Activated T-helper 17 cell treated with anti-CD3 and anti-CD28 coated beads, Interleukin-2, amount 50 U/mL, for 72 hours (primary cell): Measurements from ENCODE around the gene PCDHAC1. TPM values are rescaled to one million over a fixed set of nuclear protein-coding genes. Genes with fewer than 3 reads are reported as not detected.

ENCODE experiments used
- ATAC-seq: fragments of 150-1000 bp; cut with Tn5 transposase; replicated peaks from 2 replicates; pipeline ENCODE4 v1.10.0; 2021; ENCODE audit warnings: mild to moderate bottlenecking, moderate library complexity
- H3K27ac Mint-ChIP-seq: one replicate; pipeline ENCODE4 v1.8.0; 2022; ENCODE audit warnings: mixed read lengths
- H3K27me3 Mint-ChIP-seq: one replicate; pipeline ENCODE4 v1.8.0; 2022; ENCODE audit warnings: mixed read lengths
- H3K36me3 Mint-ChIP-seq: one replicate; pipeline ENCODE4 v1.8.0; 2022; ENCODE audit warnings: low read depth, mild to moderate bottlenecking, mixed read lengths
- H3K4me1 Mint-ChIP-seq: one replicate; pipeline ENCODE4 v1.8.0; 2022; ENCODE audit warnings: mixed read lengths
- H3K4me3 Mint-ChIP-seq: one replicate; pipeline ENCODE4 v1.8.0; 2022; ENCODE audit warnings: mild to moderate bottlenecking, mixed read lengths
- H3K9me3 Mint-ChIP-seq: one replicate; pipeline ENCODE4 v1.8.0; 2022; ENCODE audit warnings: mixed read lengths
- total RNA-seq, 2 donors: library from RNA; stranded (reverse); gene quantifications; one replicate each; pipeline ENCODE4 v1.2.3, GENCODE V29; 2022

The PCDHAC1 gene
- total RNA-seq, 2 donors from 2014 or later: not detected

DNA sequence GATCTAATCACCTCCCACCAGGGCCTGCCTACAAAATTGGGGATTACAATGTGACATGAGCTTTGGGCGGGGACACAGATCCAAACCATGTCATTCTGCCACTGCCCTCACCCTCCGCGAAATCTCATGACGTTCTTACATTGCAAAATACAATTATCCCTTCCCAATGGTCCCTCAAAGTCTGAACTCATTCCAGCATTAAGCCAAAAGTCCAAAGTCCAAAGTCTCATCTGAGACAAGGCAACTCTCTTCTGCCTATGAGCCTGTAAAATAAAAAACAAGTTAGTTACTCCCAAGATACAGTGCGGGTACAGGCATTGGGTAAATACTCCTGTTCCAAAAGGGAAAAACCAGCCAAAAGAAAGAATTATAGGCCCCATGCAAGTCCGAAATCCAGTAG lies 25.5 kb downstream of the PCDHAC1 start:
- Mint-ChIP-seq H3K9me3 (peaks cover 4% of the 10 kb centered on the region), H3K27ac (no peak overlapping the region), H3K27me3 (peaks cover 16% of the 10 kb centered on the region), H3K36me3 (no peaks in the 10 kb centered on the region), H3K4me3 (no peak overlapping the region), H3K4me1 (no peaks in the 10 kb centered on the region)
- ATAC-seq: no peak

DNA sequence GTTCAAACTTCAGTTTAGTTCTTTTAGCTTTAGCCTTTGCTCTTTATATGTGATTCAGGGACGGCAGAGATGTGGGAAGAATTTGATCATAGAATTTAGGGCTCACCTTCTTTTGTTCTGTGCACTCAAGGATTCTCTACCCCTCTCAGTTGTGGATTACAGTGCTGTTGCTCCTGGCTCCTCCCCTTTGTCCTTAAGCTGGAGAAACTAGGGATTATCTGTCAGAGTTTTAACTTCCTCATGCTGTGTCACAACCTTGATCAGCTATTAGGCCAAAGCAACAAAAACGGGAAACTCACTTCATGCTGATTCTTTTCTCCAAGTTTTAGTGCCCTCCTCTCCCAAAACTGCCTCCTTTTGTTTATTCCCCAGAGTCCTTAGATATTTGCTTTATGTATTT lies 27.1 kb downstream of the PCDHAC1 start:
- Mint-ChIP-seq H3K36me3 (no peaks in the 10 kb centered on the region), H3K4me1 (no peaks in the 10 kb centered on the region), H3K27me3 (peaks cover 16% of the 10 kb centered on the region), H3K4me3 (no peak overlapping the region), H3K27ac (no peak overlapping the region), H3K9me3 (peaks cover 3% of the 10 kb centered on the region)
- no peak for ATAC-seq

- H3K27me3 Mint-ChIP-seq: peaks cover 31% of the 10 kb centered on the region
- no peaks in the 10 kb centered on the region for H3K36me3 Mint-ChIP-seq
- no peak for ATAC-seq
- H3K27ac Mint-ChIP-seq: no peak overlapping the region
- no peaks in the 10 kb centered on the region for H3K4me1 Mint-ChIP-seq
- no peak overlapping the region for H3K4me3 Mint-ChIP-seq
- H3K9me3 Mint-ChIP-seq: no peaks in the 10 kb centered on the region
These were observed 36.1 kb downstream of the PCDHAC1 start for GRCh38 chr5:140962190-140962589.

GRCh38 chr5:140964356-140964755 lies 38.3 kb downstream of the PCDHAC1 start:
- no peak for ATAC-seq
- Mint-ChIP-seq H3K27me3 (peaks cover 36% of the 10 kb centered on the region), H3K4me3 (no peak overlapping the region), H3K9me3 (no peaks in the 10 kb centered on the region), H3K27ac (no peak overlapping the region), H3K36me3 (no peaks in the 10 kb centered on the region), H3K4me1 (no peaks in the 10 kb centered on the region)

- Mint-ChIP-seq H3K9me3 (no peaks in the 10 kb centered on the region), H3K27me3 (peaks cover 36% of the 10 kb centered on the region), H3K27ac (no peak overlapping the region), H3K4me3 (no peak overlapping the region), H3K36me3 (no peaks in the 10 kb centered on the region), H3K4me1 (no peaks in the 10 kb centered on the region)
- no peak for ATAC-seq
These were observed 39.8 kb downstream of the PCDHAC1 start for GRCh38 chr5:140965905-140966292.

DNA sequence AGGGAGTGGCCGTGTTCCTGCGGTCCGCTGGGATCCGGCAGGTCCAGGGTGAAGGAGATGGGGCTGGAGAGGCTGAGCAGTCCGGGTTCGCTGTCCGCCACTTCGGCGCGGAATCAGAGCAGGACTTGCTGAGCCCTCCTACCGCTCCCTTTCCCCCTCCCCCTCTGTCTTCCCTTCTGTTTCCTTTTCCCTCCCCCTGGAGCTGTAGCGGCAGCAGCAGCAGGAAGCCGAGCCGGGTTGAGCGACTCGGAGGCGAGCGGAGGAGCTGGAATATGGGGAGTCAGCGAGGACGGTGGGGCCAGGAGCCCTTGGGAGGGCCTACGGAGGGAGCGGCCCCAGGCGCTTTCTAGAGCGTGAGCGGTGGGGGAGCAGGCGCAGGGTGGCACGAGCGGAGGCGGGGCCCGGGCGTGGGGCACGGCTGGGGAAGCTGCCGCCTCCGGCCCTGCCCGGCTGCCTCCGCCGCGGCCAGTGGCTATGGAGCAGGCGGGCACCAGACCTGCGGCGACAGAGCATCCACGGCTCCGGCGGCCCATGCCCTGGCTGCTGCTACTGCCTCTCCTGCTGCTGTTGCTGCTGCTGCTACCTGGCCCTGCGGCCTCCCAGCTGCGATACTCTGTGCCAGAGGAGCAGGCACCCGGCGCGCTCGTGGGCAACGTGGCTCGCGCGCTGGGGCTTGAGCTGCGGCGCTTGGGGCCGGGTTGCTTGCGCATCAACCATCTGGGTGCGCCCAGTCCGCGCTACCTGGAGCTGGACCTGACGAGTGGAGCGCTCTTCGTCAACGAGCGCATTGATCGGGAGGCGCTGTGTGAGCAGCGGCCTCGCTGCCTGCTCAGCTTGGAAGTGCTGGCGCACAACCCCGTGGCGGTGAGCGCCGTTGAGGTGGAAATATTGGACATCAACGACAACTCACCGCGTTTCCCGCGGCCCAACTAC lies 40.5 kb downstream of the PCDHAC1 start, which contains the start of gene PCDHAC2:
TSS of gene PCDHAC2 (plus strand) at position 184 of the 933 bp plus-strand sequence. CDS start at position 475, 291 bp downstream.
- ATAC-seq: no peak
- H3K27me3 Mint-ChIP-seq: peaks cover 36% of the 10 kb centered on the region
- H3K4me3 Mint-ChIP-seq: no peak within 1 kb of the TSS
- no peaks in the 10 kb centered on the region for H3K36me3 Mint-ChIP-seq
- H3K4me1 Mint-ChIP-seq: no peaks in the 10 kb centered on the region
- H3K27ac Mint-ChIP-seq: no peak within 1 kb of the TSS
- no peaks in the 10 kb centered on the region for H3K9me3 Mint-ChIP-seq

- H3K27me3 Mint-ChIP-seq: peaks cover 35% of the 10 kb centered on the region
- no peak overlapping the region for H3K27ac Mint-ChIP-seq
- H3K4me1 Mint-ChIP-seq: no peaks in the 10 kb centered on the region
- no peak for ATAC-seq
- H3K4me3 Mint-ChIP-seq: no peak overlapping the region
- H3K36me3 Mint-ChIP-seq: no peaks in the 10 kb centered on the region
- no peaks in the 10 kb centered on the region for H3K9me3 Mint-ChIP-seq
These were observed 41.3 kb downstream of the PCDHAC1 start for GRCh38 chr5:140967226-140967893.

- Mint-ChIP-seq H3K4me1 (no peaks in the 10 kb centered on the region), H3K27ac (no peak overlapping the region), H3K9me3 (no peaks in the 10 kb centered on the region), H3K27me3 (peaks cover 14% of the 10 kb centered on the region), H3K36me3 (no peaks in the 10 kb centered on the region), H3K4me3 (no peak overlapping the region)
- ATAC-seq: no peak
These were observed 43.8 kb downstream of the PCDHAC1 start for GRCh38 chr5:140969880-140970279.

DNA sequence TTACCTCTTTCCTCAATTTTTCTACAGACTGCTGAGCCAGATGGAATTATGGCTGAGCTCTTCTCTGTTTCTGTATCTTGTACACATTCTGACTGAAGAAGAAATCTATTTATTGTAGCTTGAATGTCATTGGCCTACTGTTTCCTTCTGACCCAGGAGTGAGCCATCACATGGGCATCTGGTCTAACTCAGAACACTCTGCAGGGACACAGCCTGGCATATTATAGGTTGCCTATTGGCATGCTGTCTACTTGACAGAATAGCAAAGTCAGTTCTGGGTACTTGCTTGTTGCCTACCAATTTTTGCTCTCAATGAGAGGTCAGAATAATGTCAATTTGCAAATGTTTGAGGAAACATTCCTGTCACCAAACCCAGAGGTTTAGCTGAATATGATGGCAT lies 47.5 kb downstream of the PCDHAC1 start:
- Mint-ChIP-seq H3K4me3 (no peak overlapping the region), H3K4me1 (no peaks in the 10 kb centered on the region), H3K36me3 (no peaks in the 10 kb centered on the region), H3K9me3 (no peaks in the 10 kb centered on the region), H3K27ac (no peak overlapping the region), H3K27me3 (peaks cover 13% of the 10 kb centered on the region)
- no peak for ATAC-seq

GRCh38 chr5:140977003-140977402 lies 50.9 kb downstream of the PCDHAC1 start:
- no peak for ATAC-seq
- H3K36me3 Mint-ChIP-seq: no peaks in the 10 kb centered on the region
- no peaks in the 10 kb centered on the region for H3K9me3 Mint-ChIP-seq
- H3K4me1 Mint-ChIP-seq: no peaks in the 10 kb centered on the region
- no peak overlapping the region for H3K27ac Mint-ChIP-seq
- H3K27me3 Mint-ChIP-seq: peaks cover 21% of the 10 kb centered on the region
- H3K4me3 Mint-ChIP-seq: no peak overlapping the region

DNA sequence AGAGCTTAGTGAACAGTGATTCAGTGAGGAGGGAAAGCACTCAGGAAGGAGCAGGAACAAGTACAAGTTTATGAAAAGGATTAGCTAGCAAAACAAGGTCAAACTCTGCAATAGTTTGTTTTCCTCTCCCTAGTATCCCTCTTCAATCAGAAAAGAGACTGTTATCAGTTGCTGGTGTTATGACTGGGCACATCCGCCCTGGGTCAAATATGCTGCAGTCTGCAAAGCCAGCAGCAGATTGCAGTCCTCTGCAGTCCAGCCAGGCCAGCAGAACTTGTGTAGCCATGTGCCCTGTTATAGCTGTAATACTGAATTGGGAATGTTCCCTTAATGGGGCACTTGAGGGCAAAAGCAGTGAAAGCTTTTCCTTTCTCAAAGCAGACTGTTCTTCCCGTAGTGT lies 52.2 kb downstream of the PCDHAC1 start:
- Mint-ChIP-seq H3K9me3 (no peaks in the 10 kb centered on the region), H3K27ac (no peak overlapping the region), H3K4me3 (no peak overlapping the region), H3K36me3 (no peaks in the 10 kb centered on the region), H3K4me1 (no peaks in the 10 kb centered on the region), H3K27me3 (peaks cover 26% of the 10 kb centered on the region)
- ATAC-seq: no peak

DNA sequence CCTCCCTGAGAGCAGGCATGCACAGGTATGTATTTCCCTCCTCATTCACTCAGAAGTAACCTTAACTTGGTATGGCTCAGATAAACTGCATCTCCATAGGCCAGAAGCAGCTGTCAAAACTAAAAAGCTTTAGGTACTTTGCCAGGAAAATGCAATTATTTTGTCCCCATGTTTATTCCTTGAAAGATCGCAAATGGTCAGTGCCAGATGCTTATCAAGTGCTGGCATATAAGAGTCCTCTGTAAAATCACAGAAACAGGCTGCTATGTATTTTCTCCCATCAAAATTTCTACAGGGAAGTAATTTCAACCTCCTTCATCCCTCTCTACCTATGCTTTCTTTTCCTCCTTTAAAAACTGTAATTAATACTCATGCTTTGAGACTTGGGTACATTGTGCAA lies 52.9 kb downstream of the PCDHAC1 start:
- Mint-ChIP-seq H3K27ac (no peak overlapping the region), H3K27me3 (peaks cover 28% of the 10 kb centered on the region), H3K4me3 (no peak overlapping the region), H3K4me1 (no peaks in the 10 kb centered on the region), H3K36me3 (no peaks in the 10 kb centered on the region), H3K9me3 (no peaks in the 10 kb centered on the region)
- no peak for ATAC-seq
